Testis (tissue), 3 donors: ENCODE results near the gene METAP1D. TPM values are rescaled to one million over a fixed set of nuclear protein-coding genes. Genes with fewer than 3 reads are reported as not detected.
"Not testable (repeated sequence)": the region's sequence is repeated elsewhere in the genome, so short reads cannot be mapped to it uniquely, and the experiment has no call there.

Source experiments
- DNase-seq: peaks from one replicate; pipeline ENCODE4 v3.0.0-alpha.2; 2019
- H3K27ac ChIP-seq, 2 donors: fragments of 200-600 bp; sonication (generic); one replicate each; pipeline ENCODE4 v1.5.1; 2019
- H3K27me3 ChIP-seq: fragments of 200-600 bp; sonication (generic); one replicate; pipeline ENCODE4 v1.5.1; 2019
- H3K36me3 ChIP-seq: fragments of 200-600 bp; sonication (generic); one replicate; pipeline ENCODE4 v1.5.1; 2017; ENCODE audit warnings: low read depth; ENCODE audit errors: missing control alignments
- H3K4me1 ChIP-seq: fragments of 200-600 bp; sonication (generic); one replicate; pipeline ENCODE4 v1.5.1; 2019
- H3K4me3 ChIP-seq, 2 donors: fragments of 200-600 bp; sonication (generic); one replicate each; pipeline ENCODE4 v1.5.1; 2017 to 2019
- H3K9me3 ChIP-seq: fragments of 200-600 bp; sonication (generic); one replicate; pipeline ENCODE4 v1.5.1; 2017
- POLR2A ChIP-seq: fragments of 450-650 bp; IDR thresholded peaks from one replicate; pipeline ENCODE4 v1.6.1; 2017; ENCODE audit warnings: antibody characterized with exemption, mild to moderate bottlenecking, moderate library complexity
- WGBS, 2 donors: methylation state at CpG; one replicate each; pipeline ENCODE4 v1.1.5; 2018; 5-methylcytosine and 5-hydroxymethylcytosine counted together
- intact Hi-C: fragments of 100-400 bp; cut with DNase I; formaldehyde crosslinking; loops from one replicate; pipeline ENCODE4 v1.15.1; 2023; ENCODE audit warnings: low total_unique reads
- polyA plus RNA-seq: library from polyadenylated mRNA; stranded (reverse); fragments of 350-450 nt; fragmentation: Illumina TruSeq; extraction: RNeasy Lipid Tissue Mini Kit (QIAGEN cat#74804); gene quantifications from one replicate; pipeline ENCODE4 v1.2.3, GENCODE V29; 2014; ENCODE audit warnings: low read depth, low replicate concordance; ENCODE audit not compliant: insufficient read depth
- total RNA-seq, 2 donors: library from RNA; depleted of rRNA; stranded (reverse); fragments of >200 nt; gene quantifications; one replicate each; pipeline ENCODE4 v1.2.3, GENCODE V29; 2016
- TF ChIP-seq, protein P1 (sequence below), 3 experiments: fragments of 450-650 bp in 2 of 3; fragments of 200-600 bp in 1 of 3; sonication (generic) in 1 of 3; IDR thresholded peaks; one replicate each; pipeline ENCODE4 v1.5.1; 2016 to 2019; ENCODE audit warnings: antibody characterized with exemption in 3 of 3, mild to moderate bottlenecking in 2 of 3, moderate library complexity in 1 of 3

METAP1D gene
- total and polyA plus RNA-seq, 3 donors from 2014 or later: 4.5 to 15.3 (median 13.6) TPM

DNA sequence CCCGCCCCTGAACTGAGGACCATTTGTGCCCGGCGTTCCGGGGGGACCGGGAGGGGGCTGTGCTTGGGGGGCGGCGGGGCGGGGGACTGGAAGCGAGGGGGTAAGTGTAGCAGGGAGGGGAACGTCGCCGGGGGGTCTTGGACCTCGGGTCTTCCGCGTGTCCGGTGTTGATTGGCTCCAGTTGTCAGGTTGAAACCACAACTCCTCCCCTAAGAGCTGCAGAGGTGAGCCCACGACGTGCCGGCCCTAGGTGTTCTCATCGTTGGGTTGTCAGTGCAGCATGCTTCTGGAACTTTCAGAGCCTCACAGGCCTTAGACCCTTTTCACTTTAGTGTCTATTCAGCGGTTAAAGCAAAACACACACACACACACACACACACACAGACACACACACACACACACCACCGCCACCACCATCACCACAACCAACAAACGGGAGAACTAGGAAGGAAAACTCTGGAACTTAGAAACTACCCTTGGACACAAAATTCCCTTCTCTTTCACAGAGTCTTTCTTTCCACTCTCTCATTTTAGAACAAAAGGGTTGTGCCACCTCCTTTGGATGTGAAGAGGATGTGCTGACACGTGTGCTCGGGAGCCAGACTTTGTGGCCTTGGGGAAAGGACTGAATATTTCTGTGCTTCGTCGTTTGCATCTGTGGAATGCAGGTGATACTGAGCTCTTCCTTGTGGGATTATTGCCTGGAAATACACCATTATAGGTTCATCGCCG, 109.7 kb downstream of the METAP1D start:
- Histone ChIP-seq H3K4me3 (no peak overlapping the region), H3K27me3 (no peaks in the 10 kb centered on the region), H3K9me3 (no peaks in the 10 kb centered on the region), H3K4me1 (peaks cover 5% of the 10 kb centered on the region), H3K27ac (no peak overlapping the region), H3K36me3 (no peaks in the 10 kb centered on the region)
- intact Hi-C loops: loop anchor here (10.0 kb wide), 2 partner anchors 295 to 425 kb away; partner anchors contain the start of gene DYNC1I2
- no peak for DNase-seq
- 44 to 47% methylated on average over 29 of the region's 29 CpGs for WGBS, 2 donors
- TF ChIP-seq, protein P1, sequence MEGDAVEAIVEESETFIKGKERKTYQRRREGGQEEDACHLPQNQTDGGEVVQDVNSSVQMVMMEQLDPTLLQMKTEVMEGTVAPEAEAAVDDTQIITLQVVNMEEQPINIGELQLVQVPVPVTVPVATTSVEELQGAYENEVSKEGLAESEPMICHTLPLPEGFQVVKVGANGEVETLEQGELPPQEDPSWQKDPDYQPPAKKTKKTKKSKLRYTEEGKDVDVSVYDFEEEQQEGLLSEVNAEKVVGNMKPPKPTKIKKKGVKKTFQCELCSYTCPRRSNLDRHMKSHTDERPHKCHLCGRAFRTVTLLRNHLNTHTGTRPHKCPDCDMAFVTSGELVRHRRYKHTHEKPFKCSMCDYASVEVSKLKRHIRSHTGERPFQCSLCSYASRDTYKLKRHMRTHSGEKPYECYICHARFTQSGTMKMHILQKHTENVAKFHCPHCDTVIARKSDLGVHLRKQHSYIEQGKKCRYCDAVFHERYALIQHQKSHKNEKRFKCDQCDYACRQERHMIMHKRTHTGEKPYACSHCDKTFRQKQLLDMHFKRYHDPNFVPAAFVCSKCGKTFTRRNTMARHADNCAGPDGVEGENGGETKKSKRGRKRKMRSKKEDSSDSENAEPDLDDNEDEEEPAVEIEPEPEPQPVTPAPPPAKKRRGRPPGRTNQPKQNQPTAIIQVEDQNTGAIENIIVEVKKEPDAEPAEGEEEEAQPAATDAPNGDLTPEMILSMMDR (IDR thresholded peaks at IDR 0.05): no peak
- no peak for TF ChIP-seq POLR2A

DNA sequence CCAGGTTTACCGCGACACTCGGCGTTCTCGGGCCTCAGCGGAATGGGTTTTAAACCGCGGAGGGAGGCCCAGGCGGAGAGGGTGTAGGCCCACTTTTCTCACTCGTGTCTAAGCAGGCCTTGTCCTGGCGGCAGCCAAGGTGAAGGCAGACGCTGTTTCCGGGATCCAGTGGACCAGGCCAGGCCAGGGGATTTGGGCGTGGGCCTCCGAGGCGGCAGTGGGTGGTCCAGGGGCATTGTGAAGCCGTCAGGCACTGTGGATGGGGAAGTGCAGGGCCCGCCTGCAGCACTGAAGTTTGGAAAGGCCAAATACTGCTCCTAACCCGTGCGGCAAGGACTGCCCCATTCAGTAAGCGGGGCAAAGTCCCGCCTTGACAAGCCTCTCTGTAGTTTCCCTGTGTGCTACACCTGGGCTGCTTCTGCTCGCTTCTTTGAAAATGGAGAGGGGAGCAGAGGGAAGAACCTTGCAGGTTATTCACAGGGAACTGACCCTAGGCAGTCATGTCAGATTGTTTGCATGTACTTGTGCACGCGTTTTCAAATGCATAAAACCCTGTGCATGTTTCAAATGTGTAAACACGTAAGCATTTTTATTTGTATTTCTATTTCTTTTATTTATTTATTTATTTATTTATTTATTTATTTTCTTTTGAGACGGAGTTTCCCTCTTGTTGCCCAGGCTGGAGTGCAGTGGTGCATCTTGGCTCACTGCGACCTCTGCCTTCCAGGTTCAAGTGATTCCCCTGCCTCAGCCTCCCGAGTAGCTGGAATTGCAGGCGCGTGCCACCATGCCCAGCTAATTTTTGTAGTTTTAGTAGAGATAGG, 110.4 kb downstream of the METAP1D start:
- Histone ChIP-seq H3K9me3 (no peaks in the 10 kb centered on the region), H3K4me1 (peaks cover 5% of the 10 kb centered on the region), H3K4me3 (no peak overlapping the region), H3K36me3 (no peaks in the 10 kb centered on the region), H3K27ac (no peak overlapping the region), H3K27me3 (no peaks in the 10 kb centered on the region)
- TF ChIP-seq, protein P1 (IDR thresholded peaks at IDR 0.05): no peak
- TF ChIP-seq POLR2A: no peak
- 59 to 61% methylated on average over 25 to 31 of the region's 31 CpGs for WGBS, 2 donors
- no peak for DNase-seq
- intact Hi-C loops: loop anchor here (10.0 kb wide), 3 partner anchors 295 to 535 kb away; partner anchors contain the start of gene DYNC1I2

DNA sequence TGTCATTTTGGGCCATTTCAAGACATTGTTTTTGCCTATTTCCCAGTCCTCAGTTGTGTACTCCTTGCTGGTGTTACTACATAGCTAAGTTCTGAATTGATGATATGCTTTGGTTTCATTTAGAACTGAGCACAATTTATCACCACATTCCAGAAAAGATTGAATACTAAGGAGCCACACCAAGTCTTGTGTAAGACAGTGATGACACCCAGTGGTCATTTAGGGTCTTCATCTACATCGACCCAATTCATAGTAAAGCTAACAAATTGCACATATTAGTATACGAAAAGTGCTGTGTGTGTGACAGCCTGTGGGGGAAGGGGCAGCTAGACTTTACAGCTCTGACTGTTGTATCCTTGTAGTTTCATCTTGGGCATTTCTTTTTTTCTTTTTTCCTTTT, 113.9 kb downstream of the METAP1D start:
- Histone ChIP-seq H3K36me3 (no peaks in the 10 kb centered on the region), H3K9me3 (no peaks in the 10 kb centered on the region), H3K27ac (no peak overlapping the region), H3K4me3 (no peak overlapping the region), H3K27me3 (no peaks in the 10 kb centered on the region), H3K4me1 (no peaks in the 10 kb centered on the region)
- TF ChIP-seq, protein P1 (IDR thresholded peaks at IDR 0.05): peak in 1 of 3 experiments; percentile 41
- TF ChIP-seq POLR2A: no peak
- 30 to 40% methylated on average over 2 of the region's 2 CpGs for WGBS, 2 donors
- no peak for DNase-seq
- intact Hi-C loops: loop anchor here (10.0 kb wide), 1 partner anchor 539 kb away; no protein-coding TSS in a partner anchor

DNA sequence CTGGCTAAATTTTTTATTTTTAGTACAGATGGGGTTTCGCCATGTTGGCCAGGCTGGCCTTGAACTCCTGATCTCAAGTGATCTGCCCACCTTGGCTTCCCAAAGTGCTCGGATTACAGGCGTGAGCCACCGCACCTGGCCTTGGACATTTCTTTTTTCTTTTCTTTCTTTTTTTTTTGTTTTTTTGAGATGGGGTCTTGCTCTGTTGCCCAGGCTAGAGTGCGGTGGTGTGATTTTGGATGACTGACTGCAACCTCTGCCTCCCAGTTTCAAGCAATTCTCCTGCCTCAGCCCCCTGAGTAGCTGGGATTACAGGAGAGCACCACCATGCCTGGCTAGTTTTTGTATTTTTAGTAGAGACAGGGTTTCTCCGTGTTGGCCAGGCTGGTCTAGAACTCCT, 114.4 kb downstream of the METAP1D start:
- intact Hi-C loops: loop anchor here (10.0 kb wide), 1 partner anchor 539 kb away; no protein-coding TSS in a partner anchor
- not testable (repeated sequence) for DNase-seq, H3K27me3 ChIP-seq, H3K36me3 ChIP-seq, H3K4me3 ChIP-seq, H3K9me3 ChIP-seq, H3K27ac ChIP-seq, H3K4me1 ChIP-seq
- 83 to 87% methylated on average over 6 of the region's 6 CpGs for WGBS, 2 donors

DNA sequence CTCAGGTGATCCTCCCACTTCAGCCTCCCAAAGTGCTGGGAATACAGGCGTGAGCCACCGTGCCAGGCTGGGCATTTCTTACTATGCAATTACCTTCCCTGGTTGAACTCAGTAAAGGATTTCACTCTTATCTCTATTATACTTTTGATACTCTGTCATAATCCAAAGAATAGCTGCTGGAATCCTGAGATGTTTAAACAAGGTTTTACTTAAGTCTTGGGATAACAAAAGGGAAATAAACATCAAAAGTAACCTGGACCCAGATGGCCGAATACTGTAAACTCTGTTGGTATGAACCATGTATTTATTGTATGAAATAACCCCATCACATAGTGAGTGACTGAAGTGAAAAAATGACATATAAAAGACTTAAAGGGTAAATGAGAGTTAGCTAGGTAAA, 114.8 kb downstream of the METAP1D start:
- no peak overlapping the region for H3K4me3 ChIP-seq
- no peak for DNase-seq
- no peaks in the 10 kb centered on the region for H3K9me3 ChIP-seq
- no peaks in the 10 kb centered on the region for H3K27me3 ChIP-seq
- no peak overlapping the region for H3K27ac ChIP-seq
- intact Hi-C loops: loop anchor here (10.0 kb wide), 1 partner anchor 540 kb away; no protein-coding TSS in a partner anchor
- no peak for TF ChIP-seq POLR2A
- TF ChIP-seq, protein P1 (IDR thresholded peaks at IDR 0.05): no peak
- H3K4me1 ChIP-seq: no peaks in the 10 kb centered on the region
- 78 to 86% methylated on average over 3 of the region's 3 CpGs for WGBS, 2 donors
- H3K36me3 ChIP-seq: no peaks in the 10 kb centered on the region
